ENCODE data around the gene EMID1.

Gene EMID1

GRCh38 chr22:29205594-29206371, at the start of gene EMID1:
Gene EMID1 (plus strand): TSS chr22:29205896. CDS start chr22:29206039, 143 bp downstream.
- DNase-seq = peak; percentile 19

- DNase-seq = no peak
These were observed 49.7 kb upstream of the EMID1 start for GRCh38 chr22:29155966-29156365.

GRCh38 chr22:29156507-29156906, 49.2 kb upstream of the EMID1 start:
- peak; percentile 13 for DNase-seq

GRCh38 chr22:29157759-29158535, 47.7 kb upstream of the EMID1 start:
- DNase-seq = no peak

- no peak for DNase-seq
These were observed 47.1 kb upstream of the EMID1 start for GRCh38 chr22:29158546-29158945.

- no peak for DNase-seq
These were observed 41.9 kb upstream of the EMID1 start for GRCh38 chr22:29163808-29164207.

- DNase-seq = no peak
These were observed 40.2 kb upstream of the EMID1 start for GRCh38 chr22:29165321-29166060.

- no peak for DNase-seq
These were observed 39.5 kb upstream of the EMID1 start for GRCh38 chr22:29166180-29166579.

GRCh38 chr22:29167032-29167911, 38.4 kb upstream of the EMID1 start:
- no peak for DNase-seq

GRCh38 chr22:29171721-29172120, 34.0 kb upstream of the EMID1 start:
- DNase-seq = no peak

GRCh38 chr22:29172216-29172615, 33.5 kb upstream of the EMID1 start:
- no peak for DNase-seq

- DNase-seq = no peak
These were observed 30.3 kb upstream of the EMID1 start for GRCh38 chr22:29175312-29175835.

GRCh38 chr22:29183971-29184848, 21.5 kb upstream of the EMID1 start:
- no peak for DNase-seq

- no peak for DNase-seq
These were observed 20.7 kb upstream of the EMID1 start for GRCh38 chr22:29184849-29185490.

- DNase-seq = no peak
These were observed 19.4 kb upstream of the EMID1 start for GRCh38 chr22:29186302-29186701.

- DNase-seq = no peak
These were observed 17.9 kb upstream of the EMID1 start for GRCh38 chr22:29187831-29188230.

- no peak for DNase-seq
These were observed 15.6 kb upstream of the EMID1 start for GRCh38 chr22:29190051-29190450.

- DNase-seq = peak; percentile 45
These were observed 14.8 kb upstream of the EMID1 start for GRCh38 chr22:29190918-29191317.

GRCh38 chr22:29193021-29193420, 12.7 kb upstream of the EMID1 start:
- no peak for DNase-seq

GRCh38 chr22:29194184-29194583, 11.5 kb upstream of the EMID1 start:
- no peak for DNase-seq

Measured in fibroblast of upper back skin (primary cell).